Measurements from ENCODE around the gene CNOT11.
"Not testable (repeated sequence)": the region's sequence is repeated elsewhere in the genome, so short reads cannot be mapped to it uniquely, and the experiment has no call there.

The CNOT11 gene

DNA sequence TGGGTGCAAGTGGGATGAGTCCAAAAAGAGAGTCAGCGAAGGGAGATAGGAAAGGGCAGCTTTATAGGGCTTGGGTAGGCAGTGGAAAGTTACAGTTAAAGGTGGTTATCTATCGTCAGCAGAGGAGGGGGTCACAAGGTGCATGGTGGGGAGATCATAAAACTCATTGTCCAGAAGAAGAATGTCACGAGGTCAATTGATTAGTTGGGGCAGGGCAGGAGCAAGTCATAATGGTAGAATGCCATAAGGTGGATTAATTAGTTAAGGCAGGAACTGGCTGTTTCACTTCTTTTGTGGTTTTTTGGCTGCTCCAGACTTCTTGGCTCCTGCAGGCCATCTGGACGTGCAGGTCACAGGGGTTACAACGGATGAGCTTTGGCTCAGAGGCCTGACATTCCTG lies 3.9 kb upstream of the CNOT11 start:
- not testable (repeated sequence) for DNase-seq

- DNase-seq = no peak
Observed at GRCh38 chr2:101249826-101250225, 2.9 kb upstream of the CNOT11 start.

DNA sequence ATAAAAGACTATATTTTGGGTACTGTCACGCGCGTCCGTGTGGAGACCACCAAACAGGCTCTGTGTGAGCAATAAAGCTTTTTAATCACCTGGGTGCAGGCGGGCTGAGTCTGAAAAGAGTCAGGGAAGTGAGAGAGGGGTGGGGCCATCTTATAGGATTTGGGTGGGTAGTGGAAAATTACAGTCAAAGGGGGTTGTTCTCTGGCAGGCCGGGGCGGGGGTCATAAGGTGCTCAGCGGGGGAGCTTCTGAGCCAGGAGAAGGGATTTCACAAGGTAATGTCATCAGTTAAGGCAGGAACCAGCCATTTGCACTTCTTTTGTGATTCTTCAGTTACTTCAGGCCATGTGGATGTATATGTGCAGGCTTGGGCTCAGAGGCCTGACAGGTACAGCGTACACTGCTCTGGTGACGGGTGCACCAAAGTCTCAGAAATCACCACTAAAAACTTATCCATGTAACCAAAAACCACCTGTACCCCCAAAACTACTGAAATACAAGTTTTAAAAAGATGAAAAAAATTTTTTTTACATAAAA lies 1.4 kb upstream of the CNOT11 start:
- not testable (repeated sequence) for DNase-seq

- DNase-seq = peak; percentile 31
Observed at GRCh38 chr2:101251844-101252407, 760 bp upstream of the CNOT11 start.

- DNase-seq = peak; percentile 83
Observed at GRCh38 chr2:101253013-101253702, 472 bp downstream of the CNOT11 start.

DNA sequence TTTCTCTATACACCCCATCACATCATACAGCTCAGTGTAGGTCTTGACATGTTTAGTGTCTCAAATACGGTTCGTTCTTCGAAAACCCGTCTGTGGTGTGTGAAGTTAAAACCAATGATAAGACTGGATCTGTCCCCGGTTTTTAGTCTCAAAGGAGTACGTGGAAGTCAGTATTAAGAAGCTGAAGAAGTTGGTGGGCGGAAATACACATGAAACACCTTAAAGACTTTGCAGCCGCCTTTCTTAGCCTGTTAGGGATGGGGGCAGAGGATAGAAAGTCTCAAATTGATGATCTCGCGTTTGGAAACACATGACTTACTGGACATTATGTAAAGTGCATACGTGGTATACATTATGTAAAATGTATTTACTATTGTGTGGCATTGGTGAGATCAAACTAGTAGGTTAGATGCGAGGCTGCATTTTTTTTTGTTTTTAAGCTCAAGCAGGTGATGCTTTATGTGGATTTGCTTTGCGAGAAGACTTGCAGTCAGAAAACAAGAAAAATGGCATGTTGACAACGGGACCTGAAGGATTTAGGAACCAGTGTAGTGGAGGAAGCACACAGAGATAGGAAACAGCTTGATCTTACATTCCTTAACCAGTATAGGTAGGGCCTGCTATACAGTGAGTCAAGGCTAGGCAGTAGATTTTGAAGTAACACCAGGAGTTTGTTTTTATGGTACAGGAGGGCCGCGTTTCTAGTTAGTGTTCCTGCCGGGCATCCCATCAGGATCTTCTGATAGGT lies 1.2 kb downstream of the CNOT11 start:
- no peak for DNase-seq

GRCh38 chr2:101255501-101255900 lies 2.8 kb downstream of the CNOT11 start:
- DNase-seq = no peak

GRCh38 chr2:101256316-101256715 lies 3.6 kb downstream of the CNOT11 start:
- DNase-seq = no peak

GRCh38 chr2:101258804-101259203 lies 6.1 kb downstream of the CNOT11 start:
- no peak for DNase-seq

GRCh38 chr2:101262142-101262541 lies 9.5 kb downstream of the CNOT11 start:
- DNase-seq = no peak

- no peak for DNase-seq
Observed at GRCh38 chr2:101263377-101263800, 10.7 kb downstream of the CNOT11 start.

- DNase-seq = no peak
Observed at GRCh38 chr2:101264360-101264939, 11.8 kb downstream of the CNOT11 start.

GRCh38 chr2:101265893-101266499 lies 13.3 kb downstream of the CNOT11 start:
- no peak for DNase-seq

GRCh38 chr2:101267671-101268656 lies 15.3 kb downstream of the CNOT11 start:
- no peak for DNase-seq

DNA sequence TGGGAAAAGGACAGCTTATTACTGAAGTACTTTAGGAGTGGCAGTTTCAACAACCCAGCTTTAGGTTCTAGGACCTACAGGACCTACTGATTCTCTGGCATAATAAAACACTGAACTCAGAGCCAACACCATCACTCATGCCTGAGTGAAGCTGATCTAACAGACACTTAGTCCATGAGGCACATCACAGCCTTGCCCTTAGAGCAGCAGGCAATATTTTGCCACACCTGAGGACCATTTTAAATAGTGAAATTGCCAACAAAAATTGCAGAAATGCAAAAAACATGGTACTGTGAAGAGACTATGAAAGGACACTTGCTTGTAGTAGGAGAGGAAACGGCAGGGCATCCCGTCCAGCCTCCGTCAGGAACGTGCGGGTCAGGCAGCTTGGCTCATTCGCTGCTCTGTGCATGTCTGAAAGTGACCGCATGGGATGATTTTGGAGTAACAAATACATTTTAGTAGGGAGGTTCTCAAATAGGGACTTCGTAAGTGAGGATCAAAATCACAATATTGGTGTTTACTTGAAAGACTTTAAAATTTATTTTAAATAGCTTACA lies 18.1 kb downstream of the CNOT11 start:
- no peak for DNase-seq

- DNase-seq = no peak
Observed at GRCh38 chr2:101272045-101272784, 19.5 kb downstream of the CNOT11 start.

DNA sequence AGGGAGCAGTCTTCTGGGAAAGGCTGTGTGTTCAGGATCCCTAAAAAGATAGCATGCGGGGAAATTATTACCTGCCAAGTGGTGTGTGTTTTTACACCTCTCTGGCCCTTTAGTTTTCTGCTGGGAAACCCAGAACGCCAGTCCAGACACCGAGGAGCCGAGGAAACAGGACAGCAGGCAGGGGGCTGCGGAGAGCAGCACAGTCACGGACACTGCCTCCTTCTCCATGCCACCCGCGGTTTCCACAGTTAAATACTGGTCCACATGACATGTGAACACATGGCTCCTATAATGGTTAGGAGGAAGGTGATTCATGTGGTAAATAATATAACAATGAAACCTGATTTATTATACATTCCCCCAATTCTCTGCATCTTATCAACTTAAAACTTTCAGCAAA lies 20.4 kb downstream of the CNOT11 start:
- no peak for DNase-seq

DNA sequence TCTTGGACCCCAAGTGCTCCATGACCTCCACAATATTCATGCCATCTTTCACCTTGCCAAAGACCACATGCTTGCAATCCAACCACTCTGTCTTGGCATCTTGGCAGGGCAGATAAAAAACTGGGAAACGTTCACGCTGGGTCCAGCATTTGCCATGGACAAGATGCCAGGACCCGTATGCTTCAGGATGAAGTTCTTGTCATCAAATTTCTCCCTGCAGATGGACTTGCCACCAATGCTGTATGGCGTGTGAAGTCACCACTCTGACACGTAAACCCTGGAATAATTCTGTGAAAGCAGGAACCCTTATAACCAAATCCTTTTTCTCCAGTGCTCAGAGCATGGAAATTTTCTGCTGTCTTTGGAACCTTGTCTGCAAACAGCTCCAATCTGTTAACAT lies 21.5 kb downstream of the CNOT11 start:
- DNase-seq = no peak

- no peak for DNase-seq
Observed at GRCh38 chr2:101277111-101277510, 24.4 kb downstream of the CNOT11 start.

DNA sequence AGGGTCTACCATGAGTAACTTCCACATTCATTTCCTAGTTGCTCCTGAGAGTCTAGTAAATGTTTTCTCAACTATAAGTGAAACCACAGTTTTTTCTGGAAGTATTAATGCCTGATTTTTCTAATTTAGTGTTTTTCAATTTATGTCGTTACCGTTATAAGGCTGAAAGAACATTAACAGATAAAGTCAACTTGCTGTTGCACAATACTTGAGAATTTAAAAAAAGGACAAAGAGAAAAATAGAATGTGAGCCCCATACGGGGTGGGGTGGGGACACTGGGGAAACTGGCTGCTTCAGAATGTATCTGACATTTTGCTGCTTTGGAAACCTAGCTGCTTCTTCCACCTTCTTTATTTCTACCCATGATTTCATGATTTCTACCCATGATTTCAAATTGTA lies 26.2 kb downstream of the CNOT11 start:
- no peak for DNase-seq

DNA sequence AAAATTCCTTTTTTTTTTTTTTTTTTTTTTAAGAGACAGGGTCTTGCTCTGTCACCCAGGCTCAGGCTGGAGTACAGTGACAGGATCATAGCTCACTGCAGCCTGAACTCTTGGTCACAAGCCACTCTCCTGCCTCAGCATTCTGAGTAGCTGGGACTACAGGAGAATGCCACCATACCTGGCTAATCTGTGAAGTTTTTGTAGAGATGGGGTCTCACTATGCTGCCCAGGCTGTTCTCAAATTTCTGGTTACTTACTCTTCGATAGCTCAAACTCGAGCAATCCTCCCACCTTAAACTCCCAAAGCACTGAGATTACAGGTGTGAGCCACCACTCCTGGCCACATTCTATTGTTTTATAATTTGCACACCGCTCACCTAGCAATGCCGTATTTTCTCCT lies 28.8 kb downstream of the CNOT11 start:
- DNase-seq = no peak
